Adrenal gland (tissue), 19 donors: ENCODE measurements around the gene VMA21. TPM values are rescaled to one million over a fixed set of nuclear protein-coding genes. Genes with fewer than 3 reads are reported as not detected.

ENCODE experiments used
- DNase-seq, 7 donors: peaks; one replicate each; pipeline ENCODE4 v3.0.0-alpha.2; 2019 to 2020
- H3K27ac ChIP-seq, 5 donors: fragments of 200-600 bp; sonication (generic) in 4 of 5; 1 replicate in 3 of 5; 2 replicates in 2 of 5; pipeline versions ENCODE4 v1.5.1 to v1.8.0; 2016 to 2020; ENCODE audit warnings: mild to moderate bottlenecking in 1 of 5
- H3K27me3 ChIP-seq: fragments of 200-600 bp; 2 replicates; pipeline ENCODE4 v1.8.0; 2021
- H3K36me3 ChIP-seq, 2 donors: fragments of 200-600 bp; replicated peaks in 1 of 2; 1 replicate in 1 of 2; 2 replicates in 1 of 2; pipeline versions ENCODE4 v1.5.1 to v1.8.0; 2018 to 2022
- H3K4me1 ChIP-seq, 2 donors: fragments of 200-600 bp; replicated peaks in 1 of 2; 1 replicate in 1 of 2; 2 replicates in 1 of 2; pipeline versions ENCODE4 v1.5.1 to v1.8.0; 2018 to 2021
- H3K4me3 ChIP-seq, 4 donors: fragments of 200-600 bp; sonication (generic) in 3 of 4; one replicate each; pipeline ENCODE4 v1.5.1; 2016 to 2018
- H3K9me3 ChIP-seq, 3 donors: fragments of 200-600 bp; sonication (generic) in 1 of 3; replicated peaks in 1 of 3; 1 replicate in 2 of 3; 2 replicates in 1 of 3; pipeline versions ENCODE4 v1.5.1 to v1.8.0; 2016 to 2021
- POLR2A ChIP-seq, 2 donors: fragments of 450-650 bp; IDR thresholded peaks; one replicate each; pipeline ENCODE4 v1.6.1; 2017; ENCODE audit warnings: antibody characterized with exemption in 2 of 2, mild to moderate bottlenecking in 2 of 2, moderate library complexity in 1 of 2
- WGBS, 4 donors: extraction: QIAGEN DNeasy Blood & Tissue Kit in 2 of 4; methylation state at CpG; one replicate each; pipeline versions ENCODE4 v1.1.5 to v1.1.7; 2013 to 2017; 5-methylcytosine and 5-hydroxymethylcytosine counted together
- intact Hi-C, 2 donors: fragments of 100-400 bp; cut with DNase I; formaldehyde crosslinking; loops; one replicate each; pipeline versions ENCODE4 v1.14.1 to v1.15.0; 2022 to 2023
- long read RNA-seq, 10 donors: library from polyadenylated mRNA in 3 of 10; unstranded in 2 of 10; stranded (forward) in 1 of 10; transcript quantifications; one replicate each; pipeline ENCODE4 v2.0.0 and lab custom pipeline, GENCODE V29; 2021 to 2026
- polyA plus RNA-seq, 3 donors: library from polyadenylated mRNA; stranded (reverse); fragments of 200-250 nt in 2 of 3; fragments of 350-450 nt in 1 of 3; fragmentation: Illumina TruSeq in 1 of 3; extraction: RNeasy Lipid Tissue Mini Kit (QIAGEN cat#74804) in 1 of 3; gene quantifications; one replicate each; pipeline ENCODE4 v1.2.3, GENCODE V29; 2013 to 2014
- total RNA-seq, 9 donors: library from RNA; depleted of rRNA in 4 of 9; stranded (reverse); fragments of >200 nt in 4 of 9; fragments of 120-200 nt in 1 of 9; fragmentation: NEBNext Ultra II Directional in 1 of 9; extraction: Animal tissue kit (Norgen Biotek cat#: 25700) in 1 of 9; gene quantifications; one replicate each; pipeline versions ENCODE4 v1.1.0 to v1.2.4, GENCODE V29; 2013 to 2023
- TF ChIP-seq, protein P1 (sequence below), 6 experiments: fragments of 450-650 bp in 4 of 6; fragments of 200-600 bp in 2 of 6; sonication (generic) in 1 of 6; IDR thresholded peaks; 1 replicate in 5 of 6; 2 replicates in 1 of 6; pipeline versions ENCODE4 v1.5.1 to v1.8.0; 2016 to 2021; ENCODE audit warnings: antibody characterized with exemption in 6 of 6, mild to moderate bottlenecking in 2 of 6, moderate library complexity in 1 of 6
- donor health status: healthy with polysubstance abuse.
- donor health status: Bipolar disorder and iron deficiency.
- donor health status: DM: yes; HTN: yes; CAD: no.
- donor health status: DM: no; HTN: no; CAD: no.
- donor health status: DM: no; HTN: no; CAD: no.
- donor health status: DM: yes; HTN: yes; CAD: no.

Gene VMA21, protein sequence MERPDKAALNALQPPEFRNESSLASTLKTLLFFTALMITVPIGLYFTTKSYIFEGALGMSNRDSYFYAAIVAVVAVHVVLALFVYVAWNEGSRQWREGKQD
- total RNA-seq (10 to 100 TPM; 25.6 to 57.9 (median 36.8) TPM), polyA plus RNA-seq (10 to 100 TPM in 1 of 3 donors, 1 to 10 TPM in 2; 5.0 to 46.2 (median 7.5) TPM)
- long read RNA-seq, donor 1, full-length matches to known transcripts: 16 of 16 reads
- long read RNA-seq, donor 1, partial matches to known transcripts: 0 of 16 reads
- long read RNA-seq, donor 1, other reads (novel, unspliced or antisense): 0 of 16 reads
- long read RNA-seq, donor 2, full-length matches to known transcripts: 9 of 9 reads
- long read RNA-seq, donor 2, partial matches to known transcripts: 0 of 9 reads
- long read RNA-seq, donor 2, other reads (novel, unspliced or antisense): 0 of 9 reads
- long read RNA-seq, donor 3, full-length matches to known transcripts: 18 of 29 reads
- long read RNA-seq, donor 3, partial matches to known transcripts: 11 of 29 reads
- long read RNA-seq, donor 3, other reads (novel, unspliced or antisense): 0 of 29 reads
- long read RNA-seq, donor 4, full-length matches to known transcripts: 8 of 8 reads
- long read RNA-seq, donor 4, partial matches to known transcripts: 0 of 8 reads
- long read RNA-seq, donor 4, other reads (novel, unspliced or antisense): 0 of 8 reads
- long read RNA-seq, donor 5, full-length matches to known transcripts: 21 of 26 reads
- long read RNA-seq, donor 5, partial matches to known transcripts: 4 of 26 reads
- long read RNA-seq, donor 5, other reads (novel, unspliced or antisense): 1 of 26 reads
- long read RNA-seq, donor 6, full-length matches to known transcripts: 3 of 5 reads
- long read RNA-seq, donor 6, partial matches to known transcripts: 0 of 5 reads
- long read RNA-seq, donor 6, other reads (novel, unspliced or antisense): 2 of 5 reads
- long read RNA-seq, donor 7, full-length matches to known transcripts: 11 of 11 reads
- long read RNA-seq, donor 7, partial matches to known transcripts: 0 of 11 reads
- long read RNA-seq, donor 7, other reads (novel, unspliced or antisense): 0 of 11 reads
- long read RNA-seq, donor 8, full-length matches to known transcripts: 13 of 13 reads
- long read RNA-seq, donor 8, partial matches to known transcripts: 0 of 13 reads
- long read RNA-seq, donor 8, other reads (novel, unspliced or antisense): 0 of 13 reads
- long read RNA-seq, donor 9, full-length matches to known transcripts: 11 of 11 reads
- long read RNA-seq, donor 9, partial matches to known transcripts: 0 of 11 reads
- long read RNA-seq, donor 9, other reads (novel, unspliced or antisense): 0 of 11 reads
- long read RNA-seq, donor 10, full-length matches to known transcripts: 6 of 6 reads
- long read RNA-seq, donor 10, partial matches to known transcripts: 0 of 6 reads
- long read RNA-seq, donor 10, other reads (novel, unspliced or antisense): 0 of 6 reads

DNA sequence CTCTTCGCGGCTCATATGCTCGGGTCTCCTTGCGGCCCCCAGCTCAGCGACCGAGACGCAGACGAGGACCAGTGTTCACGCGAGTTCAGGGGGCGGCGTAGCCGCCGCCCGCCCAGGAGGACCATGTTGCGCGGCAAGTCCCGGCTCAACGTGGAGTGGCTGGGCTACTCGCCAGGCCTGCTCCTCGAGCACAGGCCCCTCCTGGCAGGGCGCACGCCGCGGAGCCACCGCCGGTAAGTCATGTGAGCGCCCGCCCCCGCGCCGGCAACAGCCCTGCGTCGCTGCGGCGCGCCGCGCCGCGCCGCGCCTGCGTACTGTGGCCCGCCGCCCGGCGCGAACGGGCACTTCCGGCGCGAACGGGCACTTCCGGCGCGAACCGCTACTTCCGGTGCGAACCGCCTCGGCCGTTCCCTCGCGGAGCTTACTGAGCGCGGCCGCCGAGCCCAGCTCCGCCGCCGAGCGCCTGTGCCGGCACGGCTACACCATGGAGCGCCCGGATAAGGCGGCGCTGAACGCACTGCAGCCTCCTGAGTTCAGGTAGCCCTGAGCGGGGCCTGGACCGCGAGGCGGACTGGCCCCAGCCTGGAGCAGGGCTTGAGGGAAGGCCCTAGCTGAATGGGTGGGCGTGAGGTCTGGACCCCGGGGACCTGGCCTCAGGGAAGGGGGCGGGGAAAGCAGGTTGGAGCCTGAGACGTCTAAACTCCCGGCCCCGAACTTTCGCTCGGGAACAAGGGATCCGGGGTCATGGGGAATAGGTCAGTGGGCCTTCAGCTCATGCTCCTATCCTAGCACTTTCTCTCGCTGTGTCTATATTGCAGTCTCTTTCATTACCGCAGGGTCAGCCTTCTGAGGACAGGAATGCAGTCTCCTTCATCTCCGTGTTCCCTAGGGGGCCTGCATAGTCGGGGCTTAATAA, at the start of gene VMA21:
TSS of gene VMA21 (plus strand) at position 382 of the 916 bp plus-strand sequence. CDS start at position 485, 103 bp downstream.
- WGBS, 4 donors: 0 to 46% (median 20%) methylated on average over 13 to 93 of the region's 97 CpGs
- no peaks in the 10 kb centered on the region for H3K36me3 ChIP-seq
- DNase-seq: peak; percentile 83 to 94 (median 89)
- TF ChIP-seq, protein P1, sequence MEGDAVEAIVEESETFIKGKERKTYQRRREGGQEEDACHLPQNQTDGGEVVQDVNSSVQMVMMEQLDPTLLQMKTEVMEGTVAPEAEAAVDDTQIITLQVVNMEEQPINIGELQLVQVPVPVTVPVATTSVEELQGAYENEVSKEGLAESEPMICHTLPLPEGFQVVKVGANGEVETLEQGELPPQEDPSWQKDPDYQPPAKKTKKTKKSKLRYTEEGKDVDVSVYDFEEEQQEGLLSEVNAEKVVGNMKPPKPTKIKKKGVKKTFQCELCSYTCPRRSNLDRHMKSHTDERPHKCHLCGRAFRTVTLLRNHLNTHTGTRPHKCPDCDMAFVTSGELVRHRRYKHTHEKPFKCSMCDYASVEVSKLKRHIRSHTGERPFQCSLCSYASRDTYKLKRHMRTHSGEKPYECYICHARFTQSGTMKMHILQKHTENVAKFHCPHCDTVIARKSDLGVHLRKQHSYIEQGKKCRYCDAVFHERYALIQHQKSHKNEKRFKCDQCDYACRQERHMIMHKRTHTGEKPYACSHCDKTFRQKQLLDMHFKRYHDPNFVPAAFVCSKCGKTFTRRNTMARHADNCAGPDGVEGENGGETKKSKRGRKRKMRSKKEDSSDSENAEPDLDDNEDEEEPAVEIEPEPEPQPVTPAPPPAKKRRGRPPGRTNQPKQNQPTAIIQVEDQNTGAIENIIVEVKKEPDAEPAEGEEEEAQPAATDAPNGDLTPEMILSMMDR (IDR thresholded peaks at IDR 0.05): no peak
- peak; percentile 47 to 69 for TF ChIP-seq POLR2A (IDR thresholded peaks at IDR 0.05)
- H3K27ac ChIP-seq: peak within 1 kb of the TSS; percentile 80 to 96 (median 92)
- H3K27me3 ChIP-seq: no peaks in the 10 kb centered on the region
- H3K4me1 ChIP-seq: peaks cover 6 to 9% of the 10 kb centered on the region in 2 donors
- H3K9me3 ChIP-seq: no peaks in the 10 kb centered on the region
- intact Hi-C loops: no loop called here
- peak within 1 kb of the TSS; percentile 32 to 90 (median 56) for H3K4me3 ChIP-seq

DNA sequence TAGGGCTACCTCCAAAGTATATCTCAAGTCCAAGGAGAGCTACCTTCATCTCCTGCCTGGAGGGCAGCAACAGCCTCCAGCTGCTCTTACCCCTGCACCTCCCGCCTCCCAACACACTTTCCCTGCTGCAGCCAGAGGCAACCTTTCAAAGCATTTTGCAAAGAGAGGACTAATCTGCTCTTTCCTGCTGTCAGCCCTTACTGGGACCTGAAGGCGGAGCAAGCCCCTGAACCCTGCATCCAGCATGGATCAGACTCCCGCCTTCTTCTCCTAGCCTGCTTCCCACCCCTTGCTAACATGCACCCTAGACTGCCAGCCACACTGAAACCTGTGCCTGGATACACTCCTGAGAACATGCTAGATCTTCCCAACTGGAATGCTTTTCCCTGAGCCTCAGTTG, 37.7 kb upstream of the VMA21 start:
- H3K36me3 ChIP-seq: no peaks in the 10 kb centered on the region
- peaks cover 7% of the 10 kb centered on the region for H3K27me3 ChIP-seq
- TF ChIP-seq, protein P1 (IDR thresholded peaks at IDR 0.05): no peak
- no peak for TF ChIP-seq POLR2A (IDR thresholded peaks at IDR 0.05)
- WGBS, 4 donors: 69 to 94% (median 77%) methylated on average over 3 of the region's 3 CpGs
- intact Hi-C loops: loop anchor here in 1 of 2 donors (5.0 kb wide), 1 partner anchor 207 kb away; no protein-coding TSS in a partner anchor
- no peaks in the 10 kb centered on the region for H3K9me3 ChIP-seq
- DNase-seq: no peak
- H3K27ac ChIP-seq: no peak overlapping the region
- peaks cover 0 to 12% of the 10 kb centered on the region in 2 donors for H3K4me1 ChIP-seq
- no peak overlapping the region for H3K4me3 ChIP-seq

GRCh38 chrX:151359931-151360871, 36.8 kb upstream of the VMA21 start:
- no peak for TF ChIP-seq POLR2A (IDR thresholded peaks at IDR 0.05)
- TF ChIP-seq, protein P1 (IDR thresholded peaks at IDR 0.05): peak in 5 of 6 experiments; percentile 35 to 54 (median 39)
- Histone ChIP-seq H3K36me3 (no peaks in the 10 kb centered on the region), H3K9me3 (no peaks in the 10 kb centered on the region), H3K4me3 (no peak overlapping the region), H3K27ac (no peak overlapping the region), H3K4me1 (peaks cover 0 to 12% of the 10 kb centered on the region in 2 donors), H3K27me3 (peaks cover 9% of the 10 kb centered on the region)
- 7 to 21% (median 13%) methylated on average over 3 to 25 of the region's 25 CpGs for WGBS, 4 donors
- intact Hi-C loops: loop anchor here in 1 of 2 donors (5.0 kb wide), 1 partner anchor 208 kb away; no protein-coding TSS in a partner anchor
- peak; percentile 40 to 77 (median 72) for DNase-seq
